ENCODE results near the gene PDIA2.
"Not testable (repeated sequence)": the region's sequence is repeated elsewhere in the genome, so short reads cannot be mapped to it uniquely, and the experiment has no call there.

The PDIA2 gene

GRCh38 chr16:255183-255582 is 27.8 kb upstream of the PDIA2 start:
- TF ChIP-seq, protein P1, sequence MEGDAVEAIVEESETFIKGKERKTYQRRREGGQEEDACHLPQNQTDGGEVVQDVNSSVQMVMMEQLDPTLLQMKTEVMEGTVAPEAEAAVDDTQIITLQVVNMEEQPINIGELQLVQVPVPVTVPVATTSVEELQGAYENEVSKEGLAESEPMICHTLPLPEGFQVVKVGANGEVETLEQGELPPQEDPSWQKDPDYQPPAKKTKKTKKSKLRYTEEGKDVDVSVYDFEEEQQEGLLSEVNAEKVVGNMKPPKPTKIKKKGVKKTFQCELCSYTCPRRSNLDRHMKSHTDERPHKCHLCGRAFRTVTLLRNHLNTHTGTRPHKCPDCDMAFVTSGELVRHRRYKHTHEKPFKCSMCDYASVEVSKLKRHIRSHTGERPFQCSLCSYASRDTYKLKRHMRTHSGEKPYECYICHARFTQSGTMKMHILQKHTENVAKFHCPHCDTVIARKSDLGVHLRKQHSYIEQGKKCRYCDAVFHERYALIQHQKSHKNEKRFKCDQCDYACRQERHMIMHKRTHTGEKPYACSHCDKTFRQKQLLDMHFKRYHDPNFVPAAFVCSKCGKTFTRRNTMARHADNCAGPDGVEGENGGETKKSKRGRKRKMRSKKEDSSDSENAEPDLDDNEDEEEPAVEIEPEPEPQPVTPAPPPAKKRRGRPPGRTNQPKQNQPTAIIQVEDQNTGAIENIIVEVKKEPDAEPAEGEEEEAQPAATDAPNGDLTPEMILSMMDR (IDR thresholded peaks at IDR 0.05; ENCODE audit: low read length, missing control alignments), result no peak
- no peak for DNase-seq (ENCODE audit: low read depth)
- H3K4me3 ChIP-seq (replicated peaks; ENCODE audit: low read depth, low read length), result no peak overlapping the region

GRCh38 chr16:258091-258490 is 24.9 kb upstream of the PDIA2 start:
- DNase-seq (ENCODE audit: low read depth); H3K4me3 ChIP-seq (replicated peaks; ENCODE audit: low read depth, low read length): not testable (repeated sequence)

- no peak overlapping the region for H3K4me3 ChIP-seq (replicated peaks; ENCODE audit: low read depth, low read length)
Measured at GRCh38 chr16:259226-259625, 23.7 kb upstream of the PDIA2 start.

GRCh38 chr16:259814-260253 is 23.1 kb upstream of the PDIA2 start:
- TF ChIP-seq, protein P1 (IDR thresholded peaks at IDR 0.05; ENCODE audit: low read length, missing control alignments), result no peak
- H3K4me3 ChIP-seq (replicated peaks; ENCODE audit: low read depth, low read length), result no peak overlapping the region
- no peak for DNase-seq (ENCODE audit: low read depth)

More at GRCh38 chr16:259226-259625, 23.7 kb upstream of the PDIA2 start:
- TF ChIP-seq, protein P1 (IDR thresholded peaks at IDR 0.05; ENCODE audit: low read length, missing control alignments), result no peak
- DNase-seq (ENCODE audit: low read depth), result no peak

DNA sequence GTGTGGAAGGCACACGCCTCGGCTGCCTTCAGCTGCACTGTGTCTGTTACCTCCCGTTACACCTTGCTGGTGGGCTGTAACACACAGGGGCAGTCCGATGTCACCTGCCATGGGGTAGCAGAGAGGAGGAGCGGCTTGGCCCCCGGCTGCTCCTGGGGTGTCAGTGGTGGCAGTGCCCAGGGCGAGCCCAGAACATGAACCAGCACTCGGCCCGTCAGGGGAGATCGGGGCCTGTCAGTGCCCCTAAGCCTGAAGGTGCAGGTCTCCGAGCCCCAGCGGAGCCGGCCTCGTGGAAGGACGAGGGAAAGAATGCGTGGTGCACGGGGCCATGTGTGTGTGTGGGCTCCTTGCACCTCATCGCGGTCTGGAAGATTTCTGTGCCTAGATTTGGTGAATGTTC is 22.6 kb upstream of the PDIA2 start:
- TF ChIP-seq, protein P1 (IDR thresholded peaks at IDR 0.05; ENCODE audit: low read length, missing control alignments), result no peak
- no peak for DNase-seq (ENCODE audit: low read depth)
- no peak overlapping the region for H3K4me3 ChIP-seq (replicated peaks; ENCODE audit: low read depth, low read length)

DNA sequence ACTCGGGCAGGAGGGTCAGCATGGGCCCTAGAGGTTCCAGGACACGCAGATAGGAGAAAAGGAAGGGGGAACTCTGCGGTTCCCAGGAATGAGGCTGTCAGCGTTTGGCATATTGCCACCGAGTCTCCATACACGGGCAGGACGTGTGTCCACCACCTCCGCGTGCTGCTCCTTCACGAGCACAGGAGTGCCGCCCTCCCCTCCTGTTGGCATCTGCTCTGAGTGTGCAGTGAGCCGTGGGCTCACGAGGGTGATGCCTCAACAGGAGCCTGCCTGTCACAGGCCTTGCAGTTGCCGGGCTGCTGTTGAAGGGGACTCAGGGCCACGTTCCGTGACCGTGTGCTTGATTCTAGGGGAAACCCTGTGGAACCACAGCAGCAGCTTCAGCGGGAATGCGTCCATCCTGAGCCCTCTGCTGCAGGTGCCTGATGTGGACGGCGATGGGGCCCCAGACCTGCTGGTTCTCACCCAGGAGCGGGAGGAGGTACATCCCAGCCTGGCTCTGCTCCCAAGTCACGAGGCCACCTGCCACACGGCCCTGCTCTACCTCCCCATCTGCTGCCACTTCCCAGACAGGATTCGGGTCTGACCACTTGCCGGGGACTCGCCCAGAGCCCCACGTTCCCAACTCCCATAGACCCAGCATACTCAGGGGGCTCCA is 21.8 kb upstream of the PDIA2 start:
- TF ChIP-seq, protein P1 (IDR thresholded peaks at IDR 0.05; ENCODE audit: low read length, missing control alignments), result no peak

DNA sequence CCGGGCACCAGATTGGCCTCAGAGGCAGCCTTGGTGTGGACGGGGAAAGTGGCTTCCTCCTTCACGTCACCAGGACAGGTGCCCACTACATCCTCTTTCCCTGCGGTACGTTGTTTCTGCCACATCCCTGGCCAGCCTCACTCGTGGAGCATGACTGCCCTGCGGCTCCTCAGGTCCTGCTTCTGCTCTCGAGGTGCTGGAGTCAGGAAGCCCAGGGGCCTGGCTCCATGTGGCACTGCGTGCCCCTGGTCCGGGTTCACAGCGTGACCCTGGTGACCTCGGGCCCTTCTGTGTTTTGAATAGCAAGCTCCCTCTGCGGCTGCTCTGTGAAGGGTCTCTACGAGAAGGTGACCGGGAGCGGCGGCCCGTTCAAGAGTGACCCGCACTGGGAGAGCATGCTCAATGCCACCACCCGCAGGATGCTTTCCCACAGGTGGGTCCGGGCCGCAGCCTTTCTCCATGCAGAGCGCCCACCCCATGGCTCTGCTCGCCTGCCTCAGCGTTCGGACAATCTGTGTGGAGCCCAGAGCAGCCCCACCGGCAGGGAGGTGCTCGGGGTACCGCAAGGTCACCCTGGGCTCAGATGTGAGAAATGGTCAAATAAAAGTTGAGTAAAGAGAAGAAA is 20.7 kb upstream of the PDIA2 start:
- TF ChIP-seq, protein P1 (IDR thresholded peaks at IDR 0.05; ENCODE audit: low read length, missing control alignments), result no peak
- H3K4me3 ChIP-seq (replicated peaks; ENCODE audit: low read depth, low read length), result no peak overlapping the region
- no peak for DNase-seq (ENCODE audit: low read depth)

More for the DNA sequence above, 21.8 kb upstream of the PDIA2 start:
- DNase-seq (ENCODE audit: low read depth), result no peak
- no peak overlapping the region for H3K4me3 ChIP-seq (replicated peaks; ENCODE audit: low read depth, low read length)

Data from fibroblast of pulmonary artery (primary cell).